GM20000 (cell line): ENCODE data around the gene CCDC88C.
A peak's percentile ranks its signal among the peaks of the same experiment; 100 is the strongest.

Experiments
- DNase-seq: peaks from one replicate; pipeline ENCODE4 v3.0.0; 2012; ENCODE audit warnings: low spot score
- TF ChIP-seq, protein P1 (sequence below): IDR thresholded peaks from 2 replicates; pipeline ENCODE4 v1.5.1; 2012; ENCODE audit warnings: mild to moderate bottlenecking, control low read depth; ENCODE audit errors: extremely low read depth, missing control alignments

CCDC88C gene

DNA sequence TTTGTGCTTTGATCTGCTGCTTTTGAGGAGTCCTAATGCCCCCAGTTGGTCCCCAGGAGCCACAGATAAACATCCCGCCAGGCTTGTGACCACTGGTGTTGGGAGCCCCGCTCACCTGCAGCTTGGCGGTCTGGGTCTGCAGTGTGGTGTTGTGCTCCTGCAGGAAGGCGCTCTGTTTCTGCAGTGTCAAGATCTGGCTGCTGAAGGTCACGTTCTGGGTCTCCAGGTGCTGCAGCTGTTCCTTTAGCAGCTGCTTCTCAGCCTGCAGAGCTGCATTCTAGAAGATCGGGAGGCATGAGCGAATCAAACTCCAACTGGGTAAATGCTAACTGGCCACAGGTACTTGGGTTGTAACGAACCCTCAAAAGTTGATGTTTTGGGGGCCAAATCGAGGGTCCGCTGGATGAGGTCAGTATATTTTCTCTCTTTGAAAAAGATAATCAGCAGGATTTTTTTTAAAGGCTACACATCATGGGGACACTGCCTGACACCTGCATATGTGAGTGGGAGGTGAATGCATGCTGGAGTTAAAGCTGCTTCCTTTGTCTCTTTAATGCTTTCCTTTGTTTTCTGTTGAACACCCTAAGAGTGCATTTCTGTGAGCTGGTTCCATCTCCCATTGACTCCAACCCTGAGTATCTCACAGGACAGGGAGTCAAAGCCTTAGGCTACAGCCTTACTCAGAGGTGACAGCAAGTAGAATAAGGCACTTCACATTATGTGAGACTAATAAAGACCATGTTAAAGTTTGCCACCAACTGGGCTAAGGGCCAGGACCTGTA is 111.8 kb downstream of the CCDC88C start:
- no peak for DNase-seq
- TF ChIP-seq, protein P1, sequence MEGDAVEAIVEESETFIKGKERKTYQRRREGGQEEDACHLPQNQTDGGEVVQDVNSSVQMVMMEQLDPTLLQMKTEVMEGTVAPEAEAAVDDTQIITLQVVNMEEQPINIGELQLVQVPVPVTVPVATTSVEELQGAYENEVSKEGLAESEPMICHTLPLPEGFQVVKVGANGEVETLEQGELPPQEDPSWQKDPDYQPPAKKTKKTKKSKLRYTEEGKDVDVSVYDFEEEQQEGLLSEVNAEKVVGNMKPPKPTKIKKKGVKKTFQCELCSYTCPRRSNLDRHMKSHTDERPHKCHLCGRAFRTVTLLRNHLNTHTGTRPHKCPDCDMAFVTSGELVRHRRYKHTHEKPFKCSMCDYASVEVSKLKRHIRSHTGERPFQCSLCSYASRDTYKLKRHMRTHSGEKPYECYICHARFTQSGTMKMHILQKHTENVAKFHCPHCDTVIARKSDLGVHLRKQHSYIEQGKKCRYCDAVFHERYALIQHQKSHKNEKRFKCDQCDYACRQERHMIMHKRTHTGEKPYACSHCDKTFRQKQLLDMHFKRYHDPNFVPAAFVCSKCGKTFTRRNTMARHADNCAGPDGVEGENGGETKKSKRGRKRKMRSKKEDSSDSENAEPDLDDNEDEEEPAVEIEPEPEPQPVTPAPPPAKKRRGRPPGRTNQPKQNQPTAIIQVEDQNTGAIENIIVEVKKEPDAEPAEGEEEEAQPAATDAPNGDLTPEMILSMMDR: no peak

DNA sequence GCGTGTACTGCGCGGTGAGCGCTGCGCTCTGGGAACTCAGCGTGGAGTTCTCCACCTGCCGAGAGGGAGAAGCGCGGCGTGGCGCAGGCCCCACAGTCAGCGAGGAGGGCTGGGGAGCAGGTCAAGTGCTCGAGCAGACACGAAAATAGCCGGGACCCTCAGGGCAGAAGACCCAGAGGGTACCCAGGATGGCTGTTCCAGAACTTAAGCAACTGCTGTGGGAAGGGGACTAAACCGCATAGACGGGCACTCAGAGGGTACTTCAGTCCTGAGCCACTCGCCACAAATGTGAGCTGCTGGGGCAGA is 113.7 kb downstream of the CCDC88C start:
- TF ChIP-seq, protein P1: no peak
- no peak for DNase-seq

DNA sequence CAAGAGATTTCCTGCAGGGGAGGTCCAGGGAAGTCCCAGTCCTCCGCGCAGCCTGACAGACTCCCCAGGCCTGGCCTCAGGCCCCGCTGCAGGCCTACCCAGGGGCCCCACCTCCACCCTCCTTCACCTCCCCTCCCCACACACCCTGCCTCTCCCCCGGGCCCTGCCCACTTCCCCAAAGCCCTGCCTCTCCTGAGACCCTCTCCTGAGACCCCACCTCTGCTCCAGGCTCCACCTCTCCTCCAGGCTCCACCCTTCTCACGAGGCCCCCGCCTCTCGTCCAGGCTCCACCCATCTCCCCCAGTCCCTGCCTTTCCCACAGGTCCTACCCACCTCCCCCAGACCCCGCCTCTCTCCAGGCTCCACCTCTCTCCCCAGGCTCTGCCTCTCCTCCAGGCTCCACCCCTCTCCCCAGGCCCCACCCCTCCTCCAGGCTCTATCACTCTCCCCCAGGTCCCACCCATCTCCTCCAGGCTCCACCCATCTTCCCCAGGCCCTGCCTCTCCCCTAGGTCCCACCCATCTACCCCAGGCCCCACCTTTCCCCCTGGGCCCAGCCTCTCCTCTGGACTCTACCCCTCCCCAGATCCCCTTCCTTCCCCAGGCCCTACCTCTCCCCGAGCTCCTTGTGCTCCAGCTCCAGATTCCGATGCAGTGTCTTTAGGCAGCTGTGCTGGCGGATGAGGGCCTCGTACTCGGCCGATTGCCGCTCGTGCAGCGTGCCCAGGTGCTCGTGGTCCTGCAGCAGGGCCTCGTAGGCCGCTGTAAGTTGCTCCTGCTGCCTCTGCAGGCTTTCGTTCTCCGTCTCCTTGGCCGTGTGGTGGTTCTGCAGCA is 114.3 kb downstream of the CCDC88C start:
- TF ChIP-seq, protein P1: no peak
- DNase-seq: peak; percentile 89

DNA sequence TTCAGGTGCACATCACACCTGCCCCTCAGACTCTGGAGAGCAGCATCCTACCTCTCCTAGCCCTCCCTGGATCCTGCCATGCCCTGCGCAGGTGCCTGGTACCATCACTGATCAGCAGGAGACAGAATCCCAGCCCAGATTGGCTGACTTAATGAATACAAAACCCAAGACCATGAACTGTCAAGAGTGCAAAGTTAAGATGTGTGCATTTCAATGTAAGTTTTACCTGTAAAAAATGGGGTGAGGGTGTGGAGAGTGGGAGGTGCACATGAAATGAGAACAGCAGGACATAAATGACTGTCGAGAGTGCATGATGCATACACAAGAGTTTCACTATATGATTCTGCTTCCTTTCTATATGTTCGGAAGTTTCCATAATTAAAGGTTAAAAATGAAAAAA is 115.2 kb downstream of the CCDC88C start:
- peak; percentile 74 for DNase-seq

DNA sequence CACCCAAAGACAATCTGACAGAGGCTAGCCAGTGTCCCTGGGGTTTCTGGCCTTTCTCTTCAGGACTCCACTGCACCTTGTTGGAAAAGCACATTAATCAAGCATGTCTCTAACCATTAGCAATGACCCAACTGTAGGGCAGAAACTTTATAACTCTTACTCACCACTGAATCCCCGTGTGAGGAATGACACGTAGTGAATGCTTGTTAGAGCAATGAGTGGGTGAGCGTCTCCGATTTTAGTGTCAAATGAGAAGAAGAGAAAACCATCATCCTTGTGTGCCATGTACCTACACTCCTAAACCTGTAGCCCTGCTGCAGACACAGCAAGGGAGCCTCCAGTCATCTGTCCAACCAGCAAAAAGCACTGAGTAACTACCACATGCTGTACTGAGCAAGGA is 116.7 kb downstream of the CCDC88C start:
- TF ChIP-seq, protein P1: no peak
- DNase-seq: no peak

More for the DNA sequence above, 115.2 kb downstream of the CCDC88C start:
- TF ChIP-seq, protein P1: no peak

DNA sequence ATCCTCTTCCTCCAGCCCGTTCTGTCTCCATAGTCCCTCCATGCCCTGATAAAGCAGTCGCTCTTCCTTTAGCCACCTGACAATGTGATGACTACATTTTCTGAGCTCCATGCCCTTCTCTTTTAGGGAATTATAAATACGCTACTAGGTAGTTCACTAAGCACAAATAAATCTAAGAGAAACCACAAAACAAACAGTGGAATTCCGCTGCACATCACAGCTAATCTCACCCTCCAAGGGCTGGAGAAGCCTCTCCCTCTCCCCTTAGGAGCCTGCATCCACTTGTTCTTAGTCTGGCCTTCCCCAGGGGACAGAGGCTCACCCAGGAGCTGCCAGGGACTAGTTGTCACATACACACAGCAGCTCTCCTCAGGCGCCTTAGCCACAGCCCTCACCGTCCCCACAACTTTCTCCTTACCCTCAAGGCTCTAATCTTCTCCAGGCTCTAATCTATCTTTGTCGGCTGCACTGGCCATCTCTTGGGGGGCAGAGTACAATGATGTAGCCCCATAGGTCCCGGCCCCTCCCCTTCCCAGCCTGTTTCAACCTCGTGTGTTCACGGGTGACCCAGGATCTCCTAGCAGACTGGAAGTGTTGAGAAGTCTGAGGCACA is 117.2 kb downstream of the CCDC88C start:
- DNase-seq: no peak
- TF ChIP-seq, protein P1: no peak
